ENCODE results near the gene PM20D1. TPM values are rescaled to one million over a fixed set of nuclear protein-coding genes. Genes with fewer than 3 reads are reported as not detected.
A peak's percentile ranks its signal among the peaks of the same experiment; 100 is the strongest.

Gene PM20D1
- total RNA-seq, 1 donor from 2014 or later: not detected

- H3K36me3 Mint-ChIP-seq (ENCODE audit: low read depth, unreplicated experiment): peaks cover 10% of the 10 kb centered on the region
- TF ChIP-seq CTCF (IDR thresholded peaks at IDR 0.05; ENCODE audit: unreplicated experiment): peak; percentile 52
- DNase-seq (ENCODE audit: low spot score): peak; percentile 72
- no peaks in the 10 kb centered on the region for H3K9me3 Mint-ChIP-seq (ENCODE audit: unreplicated experiment)
- peaks cover 8% of the 10 kb centered on the region for H3K4me1 Mint-ChIP-seq (ENCODE audit: unreplicated experiment)
- H3K27ac Mint-ChIP-seq (ENCODE audit: unreplicated experiment): no peak overlapping the region
- H3K4me3 Mint-ChIP-seq (ENCODE audit: unreplicated experiment): no peak overlapping the region
- peaks cover 1% of the 10 kb centered on the region for H3K27me3 Mint-ChIP-seq (ENCODE audit: unreplicated experiment)
Measured at GRCh38 chr1:205791568-205792180, 58.3 kb downstream of the PM20D1 start.

DNA sequence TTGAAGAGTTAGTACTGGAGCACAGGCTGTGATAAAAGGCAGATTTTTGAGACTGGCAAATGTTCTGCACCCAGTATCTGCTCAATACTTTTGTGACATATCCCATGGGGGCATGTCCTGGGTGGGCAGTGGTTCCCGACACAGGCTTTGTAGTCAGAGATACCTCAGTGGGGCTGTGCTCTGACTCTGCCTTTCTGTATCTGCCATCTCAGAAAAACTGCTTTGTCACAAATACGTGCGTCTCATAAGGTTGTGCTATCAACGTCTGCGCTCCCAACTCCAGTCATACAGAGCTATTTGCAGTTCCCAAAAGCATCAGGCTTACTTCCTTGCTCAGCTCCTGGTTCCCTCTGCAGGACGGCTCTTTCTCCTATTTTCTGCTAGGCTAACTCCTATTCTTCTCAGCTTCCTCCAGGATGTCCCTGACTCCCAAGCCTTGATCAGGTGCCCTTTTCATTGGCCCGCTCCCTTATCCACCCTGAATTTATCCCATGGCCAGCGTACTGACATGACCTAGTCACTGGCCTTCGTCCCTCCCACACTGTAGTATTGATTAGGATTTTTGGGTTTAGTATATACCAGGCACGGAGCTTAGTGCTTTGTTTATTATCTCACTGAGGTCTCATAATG lies 62.5 kb downstream of the PM20D1 start:
- Mint-ChIP-seq H3K27ac (ENCODE audit: unreplicated experiment) (no peak overlapping the region), H3K27me3 (ENCODE audit: unreplicated experiment) (peaks cover 1% of the 10 kb centered on the region)
- TF ChIP-seq CTCF (IDR thresholded peaks at IDR 0.05; ENCODE audit: unreplicated experiment): no peak

DNA sequence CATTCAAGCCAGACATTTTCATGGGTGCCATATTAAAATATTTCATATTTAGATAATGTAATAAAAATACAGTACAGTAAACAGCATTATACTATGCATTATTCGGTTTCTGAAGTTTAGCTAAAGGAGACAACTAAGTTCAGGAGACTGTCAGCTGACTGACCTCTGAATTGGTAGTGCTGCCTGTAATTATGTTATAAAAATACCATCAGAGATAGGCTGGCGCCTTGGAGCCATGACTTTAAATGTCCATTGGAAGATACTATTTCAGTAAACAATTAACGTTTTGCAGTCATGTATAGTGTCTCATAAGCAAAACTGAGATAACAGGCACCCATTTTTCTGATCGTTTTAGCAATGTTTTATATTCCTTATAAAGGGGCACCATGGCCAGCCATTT lies 63.3 kb downstream of the PM20D1 start:
- Mint-ChIP-seq H3K27me3 (ENCODE audit: unreplicated experiment) (peaks cover 1% of the 10 kb centered on the region), H3K27ac (ENCODE audit: unreplicated experiment) (no peak overlapping the region), H3K9me3 (ENCODE audit: unreplicated experiment) (no peaks in the 10 kb centered on the region), H3K4me1 (ENCODE audit: unreplicated experiment) (peaks cover 8% of the 10 kb centered on the region), H3K4me3 (ENCODE audit: unreplicated experiment) (no peak overlapping the region), H3K36me3 (ENCODE audit: low read depth, unreplicated experiment) (peaks cover 10% of the 10 kb centered on the region)
- no peak for TF ChIP-seq CTCF (IDR thresholded peaks at IDR 0.05; ENCODE audit: unreplicated experiment)
- no peak for DNase-seq (ENCODE audit: low spot score)

More for the DNA sequence above, 62.5 kb downstream of the PM20D1 start:
- H3K9me3 Mint-ChIP-seq (ENCODE audit: unreplicated experiment): no peaks in the 10 kb centered on the region
- DNase-seq (ENCODE audit: low spot score): no peak
- H3K36me3 Mint-ChIP-seq (ENCODE audit: low read depth, unreplicated experiment): peaks cover 10% of the 10 kb centered on the region
- H3K4me3 Mint-ChIP-seq (ENCODE audit: unreplicated experiment): no peak overlapping the region
- H3K4me1 Mint-ChIP-seq (ENCODE audit: unreplicated experiment): peaks cover 8% of the 10 kb centered on the region

- Mint-ChIP-seq H3K27ac (ENCODE audit: unreplicated experiment) (no peak overlapping the region), H3K9me3 (ENCODE audit: unreplicated experiment) (no peaks in the 10 kb centered on the region), H3K27me3 (ENCODE audit: unreplicated experiment) (no peaks in the 10 kb centered on the region), H3K4me3 (ENCODE audit: unreplicated experiment) (no peak overlapping the region), H3K36me3 (ENCODE audit: low read depth, unreplicated experiment) (peaks cover 8% of the 10 kb centered on the region), H3K4me1 (ENCODE audit: unreplicated experiment) (peaks cover 8% of the 10 kb centered on the region)
- no peak for TF ChIP-seq CTCF (IDR thresholded peaks at IDR 0.05; ENCODE audit: unreplicated experiment)
- DNase-seq (ENCODE audit: low spot score): no peak
Measured at GRCh38 chr1:205785446-205785845, 64.5 kb downstream of the PM20D1 start.

DNA sequence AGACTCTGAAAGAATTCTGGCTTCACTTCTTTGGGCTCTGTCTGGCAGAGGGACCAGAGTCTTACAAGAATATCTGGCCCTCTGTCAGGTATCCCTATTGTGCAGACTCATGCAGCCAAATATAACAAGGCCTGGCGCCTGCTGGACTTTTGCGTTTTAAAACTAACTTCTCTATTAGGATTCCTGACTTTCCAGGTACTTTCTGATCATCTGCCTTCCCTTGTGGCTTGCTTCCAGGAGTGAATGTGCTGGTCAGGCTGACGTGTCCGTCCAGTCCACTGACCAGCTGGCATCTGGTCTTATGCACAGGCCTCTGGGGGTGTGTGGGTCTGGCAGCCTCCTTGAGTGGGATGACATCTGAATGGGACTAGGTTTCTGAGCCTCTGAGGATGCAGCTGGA lies 66.0 kb downstream of the PM20D1 start:
- Mint-ChIP-seq H3K4me3 (ENCODE audit: unreplicated experiment) (no peak overlapping the region), H3K27me3 (ENCODE audit: unreplicated experiment) (no peaks in the 10 kb centered on the region), H3K27ac (ENCODE audit: unreplicated experiment) (no peak overlapping the region), H3K4me1 (ENCODE audit: unreplicated experiment) (peaks cover 8% of the 10 kb centered on the region), H3K9me3 (ENCODE audit: unreplicated experiment) (no peaks in the 10 kb centered on the region), H3K36me3 (ENCODE audit: low read depth, unreplicated experiment) (no peaks in the 10 kb centered on the region)
- TF ChIP-seq CTCF (IDR thresholded peaks at IDR 0.05; ENCODE audit: unreplicated experiment): no peak
- no peak for DNase-seq (ENCODE audit: low spot score)
